GM13977 (cell line): ENCODE results near the gene REEP3.

Experiments
- DNase-seq: peaks from one replicate; pipeline ENCODE4 v3.0.0; 2012; ENCODE audit warnings: low spot score
- CTCF ChIP-seq: IDR thresholded peaks from 2 replicates; pipeline ENCODE4 v1.5.1; 2012; ENCODE audit warnings: mild to moderate bottlenecking, control low read depth; ENCODE audit not compliant: insufficient read depth; ENCODE audit errors: extremely low read depth, missing control alignments
- in situ Hi-C: fragments of 300-500 bp; cut with MboI; formaldehyde crosslinking; loops from one replicate; pipeline ENCODE4 v1.12.0; 2022; ENCODE audit warnings: low sequenced_read_pairs, low pct_unique_long_range_greater_than_20kb, mixed read lengths, inconsistent platforms; ENCODE audit not compliant: unreplicated experiment

REEP3 gene

DNA sequence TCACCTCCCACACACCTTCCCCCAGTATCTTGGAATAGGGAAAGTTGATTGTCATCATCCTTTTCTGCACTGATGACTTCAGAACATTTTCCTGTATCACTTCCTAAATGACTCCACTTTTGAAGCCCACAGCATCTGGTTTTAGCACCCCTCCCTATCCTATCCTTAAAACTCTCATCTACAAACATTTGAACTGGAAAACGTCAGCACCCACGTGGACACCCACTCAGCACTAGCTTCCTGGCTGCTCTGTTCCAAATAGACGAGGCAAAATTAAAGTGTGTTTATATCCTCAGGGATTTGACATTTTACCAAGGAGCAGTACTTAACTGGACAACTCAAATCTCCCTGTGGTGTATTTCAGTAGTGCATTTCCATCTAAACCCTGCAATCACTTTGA lies 73.9 kb downstream of the REEP3 start:
- DNase-seq, result no peak
- no peak for TF ChIP-seq CTCF
- in situ Hi-C loops, result no loop called here

DNA sequence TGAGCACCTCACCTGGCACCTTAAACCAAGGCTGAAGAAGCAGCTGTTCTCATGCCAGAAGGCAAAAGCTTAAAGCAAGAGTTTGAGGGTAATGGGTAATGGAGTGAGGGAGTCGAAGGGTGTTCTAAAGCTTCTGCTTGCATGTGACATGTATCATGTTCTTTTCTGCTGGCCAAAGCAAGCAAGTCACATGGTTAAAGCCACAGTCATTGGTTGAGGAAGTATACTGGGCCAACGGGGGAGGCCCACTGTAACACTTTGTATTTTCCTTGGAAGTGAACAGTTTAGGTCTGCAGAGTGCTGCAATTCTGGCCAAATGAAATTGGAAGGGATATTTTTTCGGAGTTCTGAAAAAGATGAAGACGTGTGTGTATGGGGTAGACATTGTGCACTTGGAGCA lies 75.7 kb downstream of the REEP3 start:
- TF ChIP-seq CTCF, result no peak
- DNase-seq, result no peak
- in situ Hi-C loops, result no loop called here

DNA sequence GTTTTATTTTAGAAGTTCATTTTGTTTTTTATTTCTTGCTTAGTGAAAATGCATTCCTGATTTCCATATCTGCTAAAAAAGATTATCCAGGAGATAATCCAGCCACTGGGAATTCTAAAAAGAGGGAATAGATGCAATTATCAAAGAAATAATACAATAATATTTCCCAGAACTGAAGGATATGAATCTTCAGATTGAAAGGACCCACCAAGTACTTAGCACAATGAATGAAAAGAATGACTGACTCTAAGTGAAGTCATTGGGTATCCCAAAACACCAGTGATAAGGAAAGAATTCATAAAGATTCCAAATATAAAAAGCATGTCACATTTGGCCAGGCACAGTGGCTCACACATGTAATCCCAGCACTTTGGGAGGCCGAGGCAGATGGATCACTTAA lies 79.3 kb downstream of the REEP3 start:
- no peak for DNase-seq
- in situ Hi-C loops, result no loop called here
- no peak for TF ChIP-seq CTCF

DNA sequence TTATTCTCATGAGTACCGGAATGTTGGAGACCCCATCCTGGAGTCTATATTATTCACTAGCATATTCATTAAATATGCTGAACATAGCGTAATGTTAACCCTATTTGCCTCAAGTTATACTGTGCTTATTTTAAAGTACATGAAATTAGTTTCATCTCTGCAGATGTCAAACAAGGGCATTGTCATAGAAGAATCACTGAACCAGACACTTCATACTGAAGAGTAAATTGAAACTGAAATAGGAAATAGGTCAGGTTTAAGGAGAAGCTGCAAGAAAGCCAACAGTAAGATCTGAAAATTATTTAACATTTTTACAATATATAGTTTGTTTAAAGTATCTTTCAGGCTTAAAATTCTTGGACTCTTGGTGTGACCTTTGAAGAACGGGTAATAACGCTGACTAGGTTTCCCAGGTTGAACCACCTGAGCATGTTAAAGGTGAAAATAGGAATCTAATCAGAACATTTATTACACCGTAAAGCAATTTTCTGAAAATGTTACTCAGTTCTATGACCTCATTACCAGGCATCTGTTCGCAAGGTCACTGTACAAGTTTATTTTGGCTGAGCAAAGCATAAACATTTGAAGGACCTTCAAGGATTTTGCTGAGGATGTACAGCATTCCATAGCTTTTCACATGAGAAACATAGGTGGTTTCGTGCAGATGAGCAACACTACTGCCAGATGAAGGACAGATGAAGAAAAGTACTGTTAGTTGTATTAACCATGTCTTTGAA lies 82.7 kb downstream of the REEP3 start:
- TF ChIP-seq CTCF, result no peak
- in situ Hi-C loops, result no loop called here
- peak; percentile 51 for DNase-seq

DNA sequence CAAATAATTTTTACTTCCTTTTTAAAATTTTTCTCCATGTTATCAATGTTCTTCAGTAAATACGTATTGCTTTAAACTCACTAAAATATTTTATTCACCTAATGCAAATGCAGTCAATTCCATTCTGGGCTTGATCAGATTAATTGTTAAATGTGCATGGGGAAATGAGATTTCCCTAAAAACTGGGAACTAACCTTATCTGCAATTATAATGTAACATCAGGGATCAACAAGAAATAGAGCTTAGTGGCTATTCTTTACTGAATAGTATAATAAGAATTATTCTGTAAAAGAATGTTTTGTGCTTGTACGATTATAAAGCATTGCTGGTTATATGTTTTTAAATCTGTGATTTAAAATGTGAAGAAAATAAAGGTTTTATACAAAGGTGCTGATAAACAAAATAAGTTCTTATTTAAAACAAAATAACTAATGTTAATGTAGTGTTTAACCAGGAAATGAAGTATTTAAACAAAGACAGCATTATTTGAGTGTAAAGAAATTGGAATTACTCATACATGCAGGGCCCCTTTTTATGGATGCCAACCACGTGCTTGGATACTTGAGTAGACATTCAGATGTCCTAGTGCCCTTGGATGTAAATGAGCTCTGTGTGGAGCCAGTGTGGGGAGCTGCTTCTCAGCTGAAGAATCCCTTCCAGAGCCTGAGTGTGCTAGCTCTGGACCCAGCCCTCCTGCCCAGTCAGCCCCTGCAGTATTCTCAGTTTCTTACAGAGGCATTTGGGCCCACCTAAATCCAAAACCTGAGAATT lies 84.2 kb downstream of the REEP3 start:
- DNase-seq, result no peak
- TF ChIP-seq CTCF, result no peak
- in situ Hi-C loops, result no loop called here

DNA sequence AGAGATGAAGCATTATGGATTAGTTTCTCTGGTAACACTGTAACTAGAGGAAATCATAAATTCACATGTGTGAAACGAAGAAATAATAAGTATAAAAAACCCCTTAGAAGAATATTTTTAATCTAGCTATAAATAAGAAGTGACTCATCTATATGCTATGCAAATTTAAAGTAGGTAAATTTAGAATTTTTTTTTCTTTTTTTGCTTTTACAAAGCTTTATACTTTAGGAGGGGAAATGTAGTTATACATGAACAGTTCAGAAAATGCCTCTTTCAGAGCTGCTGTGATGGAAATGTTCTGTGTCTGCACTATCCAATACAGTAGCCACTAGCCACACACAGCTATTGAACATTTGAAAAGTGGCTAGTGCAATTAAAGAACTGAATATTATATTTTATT lies 87.3 kb downstream of the REEP3 start:
- in situ Hi-C loops, result no loop called here
- TF ChIP-seq CTCF, result no peak
- DNase-seq, result no peak
